Loucy (cell line): ENCODE measurements around the gene BICD1.

Experiments used
- EZH2phosphoT487 ChIP-seq: fragments of 200-600 bp; IDR thresholded peaks from 2 replicates; pipeline ENCODE4 v1.6.1; 2018; ENCODE audit warnings: antibody characterized with exemption, mild to moderate bottlenecking, moderate library complexity, borderline replicate concordance
- TF ChIP-seq, protein P1 (sequence below): fragments of 200-600 bp; sonication (generic); conservative IDR thresholded peaks from 2 replicates; pipeline ENCODE4 v1.5.1; 2014; ENCODE audit warnings: mild to moderate bottlenecking, antibody characterized with exemption, low read length

DNA sequence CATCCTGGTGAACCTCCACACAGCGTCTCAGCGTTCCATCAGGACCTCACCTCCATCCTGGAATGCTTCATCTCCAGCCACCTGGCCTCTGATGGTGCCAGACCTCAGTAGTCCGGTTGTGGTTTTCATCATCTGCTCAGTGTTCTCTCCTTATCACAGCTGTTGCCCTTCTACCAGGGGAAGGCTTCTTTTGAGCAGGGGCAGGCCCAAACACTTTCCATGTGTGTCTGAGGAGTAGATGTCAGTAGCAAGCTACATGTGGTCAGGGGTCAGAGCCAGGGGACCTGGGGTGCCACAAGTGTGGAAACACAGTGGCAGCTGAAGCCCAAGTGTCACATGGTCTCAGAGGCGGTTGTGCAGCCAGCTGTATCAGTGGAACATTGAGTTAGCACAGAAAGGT lies 262.6 kb downstream of the BICD1 start:
- TF ChIP-seq, protein P1, sequence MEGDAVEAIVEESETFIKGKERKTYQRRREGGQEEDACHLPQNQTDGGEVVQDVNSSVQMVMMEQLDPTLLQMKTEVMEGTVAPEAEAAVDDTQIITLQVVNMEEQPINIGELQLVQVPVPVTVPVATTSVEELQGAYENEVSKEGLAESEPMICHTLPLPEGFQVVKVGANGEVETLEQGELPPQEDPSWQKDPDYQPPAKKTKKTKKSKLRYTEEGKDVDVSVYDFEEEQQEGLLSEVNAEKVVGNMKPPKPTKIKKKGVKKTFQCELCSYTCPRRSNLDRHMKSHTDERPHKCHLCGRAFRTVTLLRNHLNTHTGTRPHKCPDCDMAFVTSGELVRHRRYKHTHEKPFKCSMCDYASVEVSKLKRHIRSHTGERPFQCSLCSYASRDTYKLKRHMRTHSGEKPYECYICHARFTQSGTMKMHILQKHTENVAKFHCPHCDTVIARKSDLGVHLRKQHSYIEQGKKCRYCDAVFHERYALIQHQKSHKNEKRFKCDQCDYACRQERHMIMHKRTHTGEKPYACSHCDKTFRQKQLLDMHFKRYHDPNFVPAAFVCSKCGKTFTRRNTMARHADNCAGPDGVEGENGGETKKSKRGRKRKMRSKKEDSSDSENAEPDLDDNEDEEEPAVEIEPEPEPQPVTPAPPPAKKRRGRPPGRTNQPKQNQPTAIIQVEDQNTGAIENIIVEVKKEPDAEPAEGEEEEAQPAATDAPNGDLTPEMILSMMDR, result no peak
- no peak for TF ChIP-seq EZH2phosphoT487
